Fibroblast of lung (primary cell): Measurements from ENCODE around the gene NUDT8. TPM values are rescaled to one million over a fixed set of nuclear protein-coding genes. Genes with fewer than 3 reads are reported as not detected.

Experiments used
- DNase-seq, 2 donors: peaks; one replicate each; pipeline versions ENCODE4 v3.0.0 to v3.0.0-alpha.2; 2010; ENCODE audit warnings: low read depth in 2 of 2
- H2AFZ ChIP-seq: 2 replicates; pipeline ENCODE4 v1.5.1; 2012; ENCODE audit warnings: low read length, control low read depth, inconsistent platforms
- H3K27ac ChIP-seq: 2 replicates; pipeline ENCODE4 v1.5.1; 2011; ENCODE audit warnings: low read length, control low read depth; ENCODE audit not compliant: insufficient read depth
- H3K27me3 ChIP-seq: 2 replicates; pipeline ENCODE4 v1.5.1; 2011; ENCODE audit warnings: mild to moderate bottlenecking, low read length; ENCODE audit not compliant: control insufficient read depth, insufficient read depth
- H3K36me3 ChIP-seq: 2 replicates; pipeline ENCODE4 v1.5.1; 2011; ENCODE audit warnings: low read length; ENCODE audit not compliant: control insufficient read depth, insufficient read depth
- H3K4me1 ChIP-seq: 2 replicates; pipeline ENCODE4 v1.5.1; 2011; ENCODE audit warnings: low read length; ENCODE audit not compliant: control insufficient read depth, insufficient read depth; ENCODE audit errors: extremely low read depth
- H3K4me2 ChIP-seq: 2 replicates; pipeline ENCODE4 v1.5.1; 2011; ENCODE audit warnings: low read length, control low read depth; ENCODE audit not compliant: insufficient read depth; ENCODE audit errors: extremely low read depth
- H3K4me3 ChIP-seq, 4 experiments: fragments of 200-600 bp in 1 of 4; sonication (generic) in 1 of 4; replicated peaks in 1 of 4; 2 replicates each; pipeline ENCODE4 v1.5.1; 2011 to 2016; ENCODE audit warnings: low read length in 4 of 4, low read depth in 3 of 4, mild to moderate bottlenecking in 3 of 4, control low read depth in 2 of 4, inconsistent platforms in 1 of 4, mixed read lengths in 1 of 4; ENCODE audit not compliant: insufficient read depth in 1 of 4; ENCODE audit errors: control extremely low read depth in 1 of 4
- H3K79me2 ChIP-seq: 2 replicates; pipeline ENCODE4 v1.5.1; 2012; ENCODE audit warnings: mild to moderate bottlenecking, low read length, inconsistent platforms; ENCODE audit not compliant: control insufficient read depth, insufficient read depth
- H3K9ac ChIP-seq: 2 replicates; pipeline ENCODE4 v1.5.1; 2011; ENCODE audit warnings: mild to moderate bottlenecking, low read length, control low read depth; ENCODE audit not compliant: insufficient read depth
- H3K9me3 ChIP-seq: 2 replicates; pipeline ENCODE4 v1.5.1; 2012; ENCODE audit warnings: low read depth, low read length; ENCODE audit not compliant: control insufficient read depth, insufficient read depth
- H4K20me1 ChIP-seq: 2 replicates; pipeline ENCODE4 v1.5.1; 2011; ENCODE audit warnings: low read length; ENCODE audit not compliant: control insufficient read depth, insufficient read depth; ENCODE audit errors: extremely low read depth
- EZH2 ChIP-seq: IDR thresholded peaks from 2 replicates; pipeline ENCODE4 v1.5.1; 2012; ENCODE audit warnings: low read length, control low read depth, mild to moderate bottlenecking; ENCODE audit errors: missing control alignments
- polyA plus RNA-seq, 2 donors: library from polyadenylated mRNA; depleted of rRNA in 1 of 2; stranded (reverse) in 1 of 2; unstranded in 1 of 2; fragments of >200 nt; gene quantifications; 2 replicates each; pipeline ENCODE4 v1.2.1, GENCODE V29; 2011 to 2012; ENCODE audit warnings: missing spikeins in 1 of 2
- total RNA-seq: library from RNA; depleted of rRNA; stranded (reverse); fragments of >200 nt; gene quantifications from 2 replicates; pipeline ENCODE4 v1.2.1, GENCODE V29; 2014
- TF ChIP-seq, protein P1 (sequence below), 2 donors: IDR thresholded peaks in 1 of 2; conservative IDR thresholded peaks in 1 of 2; 1 replicate in 1 of 2; 2 replicates in 1 of 2; pipeline ENCODE4 v1.5.1; 2011 to 2012; ENCODE audit warnings: low read length in 2 of 2, control low read depth in 1 of 2, inconsistent platforms in 1 of 2, low read depth in 1 of 2, mild to moderate bottlenecking in 1 of 2

The NUDT8 gene
- total and polyA plus RNA-seq, 2 donors (not counting 1 experiment from before 2014, with no cell fraction given) = 0.90 to 5.0 TPM

DNA sequence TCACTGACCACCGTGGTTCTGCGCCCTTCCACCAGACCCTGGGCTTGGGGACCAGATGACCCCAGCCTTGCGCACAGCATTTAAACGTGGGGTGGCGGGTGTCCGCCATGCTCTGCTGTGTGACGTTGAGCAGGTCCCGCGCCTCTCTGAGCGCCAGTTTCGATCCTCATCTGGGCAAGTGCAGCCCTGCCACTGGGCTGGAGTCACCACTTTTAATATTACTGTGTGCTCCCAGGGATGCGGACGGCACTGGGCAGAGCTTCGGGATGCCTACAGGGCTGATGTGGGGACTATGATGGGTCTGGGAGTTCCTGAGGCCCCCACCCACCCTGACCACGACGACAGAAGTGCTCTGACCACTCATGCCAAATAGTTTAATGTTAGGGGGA is 1.2 kb upstream of the NUDT8 start:
- no peaks in the 10 kb centered on the region for H3K9me3 ChIP-seq
- peak overlapping the region; percentile 87 for H3K27ac ChIP-seq
- H3K27me3 ChIP-seq = no peaks in the 10 kb centered on the region
- no peaks in the 10 kb centered on the region for H3K79me2 ChIP-seq
- H3K4me2 ChIP-seq = peak overlapping the region; percentile 69
- H3K36me3 ChIP-seq = no peaks in the 10 kb centered on the region
- TF ChIP-seq, protein P1, sequence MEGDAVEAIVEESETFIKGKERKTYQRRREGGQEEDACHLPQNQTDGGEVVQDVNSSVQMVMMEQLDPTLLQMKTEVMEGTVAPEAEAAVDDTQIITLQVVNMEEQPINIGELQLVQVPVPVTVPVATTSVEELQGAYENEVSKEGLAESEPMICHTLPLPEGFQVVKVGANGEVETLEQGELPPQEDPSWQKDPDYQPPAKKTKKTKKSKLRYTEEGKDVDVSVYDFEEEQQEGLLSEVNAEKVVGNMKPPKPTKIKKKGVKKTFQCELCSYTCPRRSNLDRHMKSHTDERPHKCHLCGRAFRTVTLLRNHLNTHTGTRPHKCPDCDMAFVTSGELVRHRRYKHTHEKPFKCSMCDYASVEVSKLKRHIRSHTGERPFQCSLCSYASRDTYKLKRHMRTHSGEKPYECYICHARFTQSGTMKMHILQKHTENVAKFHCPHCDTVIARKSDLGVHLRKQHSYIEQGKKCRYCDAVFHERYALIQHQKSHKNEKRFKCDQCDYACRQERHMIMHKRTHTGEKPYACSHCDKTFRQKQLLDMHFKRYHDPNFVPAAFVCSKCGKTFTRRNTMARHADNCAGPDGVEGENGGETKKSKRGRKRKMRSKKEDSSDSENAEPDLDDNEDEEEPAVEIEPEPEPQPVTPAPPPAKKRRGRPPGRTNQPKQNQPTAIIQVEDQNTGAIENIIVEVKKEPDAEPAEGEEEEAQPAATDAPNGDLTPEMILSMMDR (conservative IDR thresholded peaks at IDR 0.05 in 1 of 2, IDR thresholded peaks at IDR 0.05 in 1 of 2; ENCODE audit: low read depth in 1 of 2, low read length in 2 of 2) = no peak
- no peak for TF ChIP-seq EZH2
- no peak for DNase-seq
- peak overlapping the region; percentile 49 to 77 (median 71) for H3K4me3 ChIP-seq
- H4K20me1 ChIP-seq = no peaks in the 10 kb centered on the region
- H2AFZ ChIP-seq = peak overlapping the region; percentile 71
- peaks cover 3% of the 10 kb centered on the region for H3K4me1 ChIP-seq
- H3K9ac ChIP-seq = no peak overlapping the region

DNA sequence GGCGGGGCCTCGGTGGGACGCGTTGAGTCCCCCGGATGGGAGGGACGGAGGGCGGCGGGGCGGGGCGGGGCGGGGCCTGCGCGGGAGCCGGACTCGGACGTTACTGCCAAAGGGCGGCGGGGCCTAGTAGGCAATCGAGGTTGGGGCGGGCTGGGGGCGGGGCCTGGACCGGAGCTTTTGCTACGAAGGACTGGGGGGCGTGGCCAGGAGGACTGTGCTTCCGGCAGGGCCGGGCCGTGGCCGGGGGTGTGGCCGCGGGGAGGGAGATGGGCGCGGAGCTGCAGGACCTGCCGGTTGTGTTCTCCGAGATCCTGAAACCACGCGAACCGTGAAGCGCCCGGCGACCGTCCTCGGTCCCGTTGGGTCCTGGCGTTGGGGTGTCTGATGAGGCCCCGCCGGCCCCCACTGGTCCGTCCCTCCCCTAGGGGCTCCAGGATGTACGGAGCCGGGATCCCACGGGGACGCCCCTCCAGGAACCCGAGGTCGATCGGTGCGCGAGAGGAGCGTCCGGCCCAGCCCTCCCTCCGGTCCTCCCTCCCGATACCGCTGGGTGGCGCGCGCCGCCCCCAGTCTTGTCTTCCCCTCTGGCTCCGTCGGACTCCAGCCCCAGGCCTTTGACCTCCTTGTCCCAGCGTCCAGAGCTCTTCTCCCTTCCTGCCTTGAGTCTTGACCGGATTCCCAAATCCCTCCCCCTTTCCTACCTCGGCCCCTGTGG is 648 bp upstream of the NUDT8 start:
- no peaks in the 10 kb centered on the region for H4K20me1 ChIP-seq
- H3K27me3 ChIP-seq = no peaks in the 10 kb centered on the region
- peak overlapping the region; percentile 71 for H2AFZ ChIP-seq
- H3K4me2 ChIP-seq = peak overlapping the region; percentile 69
- H3K9me3 ChIP-seq = no peaks in the 10 kb centered on the region
- H3K9ac ChIP-seq = peak overlapping the region; percentile 82
- H3K79me2 ChIP-seq = no peaks in the 10 kb centered on the region
- H3K4me3 ChIP-seq = peak overlapping the region; percentile 49 to 77 (median 71)
- H3K4me1 ChIP-seq = peaks cover 3% of the 10 kb centered on the region
- TF ChIP-seq, protein P1 (conservative IDR thresholded peaks at IDR 0.05 in 1 of 2, IDR thresholded peaks at IDR 0.05 in 1 of 2; ENCODE audit: low read depth in 1 of 2, low read length in 2 of 2) = peak; percentile 54 to 61
- no peak for TF ChIP-seq EZH2
- no peaks in the 10 kb centered on the region for H3K36me3 ChIP-seq
- DNase-seq = peak; percentile 93 to 97
- H3K27ac ChIP-seq = peak overlapping the region; percentile 87

DNA sequence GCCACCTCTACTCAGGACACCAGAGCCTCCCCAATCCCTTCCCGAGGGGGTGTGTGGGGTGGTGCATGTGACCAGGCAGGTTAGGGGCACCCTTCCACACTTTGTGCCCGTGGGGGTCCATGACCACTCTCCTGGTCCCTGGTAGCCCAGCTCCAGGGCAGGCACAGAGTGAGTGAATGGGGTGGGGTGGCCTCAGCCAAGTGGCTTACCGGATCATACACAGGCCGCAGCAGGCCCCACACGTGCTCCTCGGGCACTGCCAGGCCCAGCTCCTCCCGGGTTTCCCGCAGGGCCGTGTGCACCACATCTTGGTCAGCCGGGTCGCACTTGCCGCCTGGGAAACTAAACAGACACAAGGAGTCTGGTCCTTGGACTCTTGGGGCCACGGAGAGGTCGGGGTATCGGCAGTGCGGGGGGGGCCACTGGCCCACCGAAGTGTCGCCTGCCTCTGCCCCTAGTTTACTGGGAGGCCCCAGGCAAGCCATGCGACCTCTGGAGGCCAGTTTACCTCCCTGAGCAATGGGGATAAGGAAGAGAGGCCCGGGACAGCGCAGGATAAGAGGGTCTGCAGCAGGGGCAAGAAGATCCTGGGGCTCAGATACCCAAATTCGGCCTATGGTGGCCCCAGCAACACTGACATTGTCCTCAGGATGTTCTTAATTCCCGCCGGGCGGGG is 889 bp downstream of the NUDT8 start:
- Histone ChIP-seq H4K20me1 (no peaks in the 10 kb centered on the region), H3K27me3 (no peaks in the 10 kb centered on the region), H3K4me1 (peaks cover 3% of the 10 kb centered on the region), H3K4me2 (peak overlapping the region; percentile 86), H3K9ac (no peak overlapping the region), H3K4me3 (peak overlapping the region in 1 of 4 experiments; percentile 63), H3K36me3 (no peaks in the 10 kb centered on the region), H3K79me2 (no peaks in the 10 kb centered on the region), H3K9me3 (no peaks in the 10 kb centered on the region), H2AFZ (no peak overlapping the region), H3K27ac (no peak overlapping the region)
- TF ChIP-seq, protein P1 (conservative IDR thresholded peaks at IDR 0.05 in 1 of 2, IDR thresholded peaks at IDR 0.05 in 1 of 2; ENCODE audit: low read depth in 1 of 2, low read length in 2 of 2) = no peak
- TF ChIP-seq EZH2 = no peak
- DNase-seq = no peak
